AG09319 (cell line): ENCODE data around the gene KIF14.
A peak's percentile ranks its signal among the peaks of the same experiment; 100 is the strongest.

Experiments used
- DNase-seq: peaks from one replicate; pipeline ENCODE4 v3.0.0-alpha.2; 2010; ENCODE audit warnings: low read depth; ENCODE audit errors: extremely low read depth
- CTCF ChIP-seq: IDR thresholded peaks from 2 replicates; pipeline ENCODE4 v1.5.1; 2011; ENCODE audit warnings: low read depth, mild to moderate bottlenecking, inconsistent platforms, low read length, moderate library complexity

Gene KIF14

GRCh38 chr1:200624679-200625335 lies 4.3 kb upstream of the KIF14 start:
- no peak for TF ChIP-seq CTCF
- no peak for DNase-seq

- DNase-seq: no peak
- no peak for TF ChIP-seq CTCF
Measured at GRCh38 chr1:200619894-200620272, 668 bp downstream of the KIF14 start.

- TF ChIP-seq CTCF: no peak
- DNase-seq: peak; percentile 45
Measured at GRCh38 chr1:200610846-200611245, 9.7 kb downstream of the KIF14 start.

GRCh38 chr1:200602632-200603031 lies 17.9 kb downstream of the KIF14 start:
- no peak for DNase-seq
- no peak for TF ChIP-seq CTCF

- no peak for TF ChIP-seq CTCF
- no peak for DNase-seq
Measured at GRCh38 chr1:200590001-200590400, 30.6 kb downstream of the KIF14 start.

GRCh38 chr1:200588698-200589097 lies 31.9 kb downstream of the KIF14 start:
- DNase-seq: no peak

GRCh38 chr1:200564319-200564718 lies 56.2 kb downstream of the KIF14 start:
- no peak for DNase-seq
- no peak for TF ChIP-seq CTCF

More at GRCh38 chr1:200588698-200589097, 31.9 kb downstream of the KIF14 start:
- no peak for TF ChIP-seq CTCF
